Right lobe of liver (tissue), 6 donors: Measurements from ENCODE around the gene PXDN. TPM values are rescaled to one million over a fixed set of nuclear protein-coding genes. Genes with fewer than 3 reads are reported as not detected.

Source experiments
- ATAC-seq, 4 donors: fragments of 200-7000 bp; cut with Tn5 transposase; one replicate each; pipeline ENCODE4 v1.9.1; 2020; ENCODE audit warnings: mild to moderate bottlenecking in 4 of 4, moderate library complexity in 4 of 4
- DNase-seq, 3 donors: peaks; one replicate each; pipeline ENCODE4 v3.0.0-alpha.2; 2020
- H3K27ac ChIP-seq, 3 donors: fragments of 200-600 bp; one replicate each; pipeline ENCODE4 v1.8.0; 2022
- H3K27me3 ChIP-seq, 2 donors: fragments of 200-600 bp; one replicate each; pipeline ENCODE4 v1.8.0; 2022
- H3K36me3 ChIP-seq, 4 donors: fragments of 200-600 bp; sonication (generic) in 1 of 4; one replicate each; pipeline versions ENCODE4 v1.5.1 to v1.8.0; 2017 to 2022; ENCODE audit warnings: control low read depth in 1 of 4
- H3K4me1 ChIP-seq, 4 donors: fragments of 200-600 bp; sonication (generic) in 1 of 4; one replicate each; pipeline versions ENCODE4 v1.5.1 to v1.8.0; 2017 to 2022; ENCODE audit warnings: control low read depth in 1 of 4
- H3K4me3 ChIP-seq, 3 donors: fragments of 200-600 bp; one replicate each; pipeline ENCODE4 v1.8.0; 2022
- H3K9me3 ChIP-seq, 4 donors: fragments of 200-600 bp; sonication (generic) in 1 of 4; one replicate each; pipeline versions ENCODE4 v1.5.1 to v1.8.0; 2017 to 2022; ENCODE audit warnings: control low read depth in 1 of 4
- POLR2A ChIP-seq: fragments of 450-650 bp; IDR thresholded peaks from one replicate; pipeline ENCODE4 v1.6.1; 2017; ENCODE audit warnings: antibody characterized with exemption, mild to moderate bottlenecking
- WGBS: methylation state at CpG from one replicate; pipeline ENCODE4 v1.1.6; 2018; ENCODE audit warnings: low coverage, low lambda C conversion rate; ENCODE audit not compliant: insufficient coverage; ENCODE audit errors: missing lambda C conversion rate; 5-methylcytosine and 5-hydroxymethylcytosine counted together
- intact Hi-C, 2 donors: fragments of 100-400 bp; cut with DNase I; formaldehyde crosslinking; loops; one replicate each; pipeline versions ENCODE4 v1.11.2 to v1.14.1; 2022
- total RNA-seq, 6 experiments: library from RNA; depleted of rRNA in 2 of 6; stranded (reverse); fragments of >200 nt in 2 of 6; fragmentation: NEBNext Ultra II Directional in 3 of 6; extraction: Animal tissue kit (Norgen Biotek cat#: 25700) in 3 of 6; gene quantifications; one replicate each; pipeline versions ENCODE4 v1.1.0 to v1.2.4, GENCODE V29; 2016 to 2023
- TF ChIP-seq, protein P1 (sequence below), 4 donors: fragments of 200-600 bp in 3 of 4; fragments of 450-650 bp in 1 of 4; IDR thresholded peaks; one replicate each; pipeline versions ENCODE4 v1.5.1 to v1.8.0; 2016 to 2022; ENCODE audit warnings: antibody characterized with exemption in 4 of 4, mild to moderate bottlenecking in 2 of 4
- donor health status: DM: no; HTN: yes; CAD: no.
- donor health status: DM: no; HTN: no; CAD: no.
- donor health status: DM: no; HTN: no; CAD: no.
- donor health status: DM: no; HTN: yes; CAD: no.
- donor health status: DM: no; HTN: yes; CAD: no.

Gene PXDN
- total RNA-seq, 6 experiments from 2014 or later: 5.5 to 21.0 (median 11.4) TPM

- no peak for DNase-seq
Measured at GRCh38 chr2:1621501-1621900, 122.8 kb downstream of the PXDN start.

GRCh38 chr2:1621041-1621440 lies 123.3 kb downstream of the PXDN start:
- Histone ChIP-seq H3K4me3 (no peak overlapping the region), H3K9me3 (no peaks in the 10 kb centered on the region), H3K27me3 (no peaks in the 10 kb centered on the region), H3K4me1 (no peaks in the 10 kb centered on the region), H3K27ac (no peak overlapping the region), H3K36me3 (no peaks in the 10 kb centered on the region)
- 60% methylated on average over 7 of the region's 11 CpGs for WGBS
- intact Hi-C loops: no loop called here
- DNase-seq (no peak), ATAC-seq (no peak)
- no peak for TF ChIP-seq POLR2A
- TF ChIP-seq, protein P1, sequence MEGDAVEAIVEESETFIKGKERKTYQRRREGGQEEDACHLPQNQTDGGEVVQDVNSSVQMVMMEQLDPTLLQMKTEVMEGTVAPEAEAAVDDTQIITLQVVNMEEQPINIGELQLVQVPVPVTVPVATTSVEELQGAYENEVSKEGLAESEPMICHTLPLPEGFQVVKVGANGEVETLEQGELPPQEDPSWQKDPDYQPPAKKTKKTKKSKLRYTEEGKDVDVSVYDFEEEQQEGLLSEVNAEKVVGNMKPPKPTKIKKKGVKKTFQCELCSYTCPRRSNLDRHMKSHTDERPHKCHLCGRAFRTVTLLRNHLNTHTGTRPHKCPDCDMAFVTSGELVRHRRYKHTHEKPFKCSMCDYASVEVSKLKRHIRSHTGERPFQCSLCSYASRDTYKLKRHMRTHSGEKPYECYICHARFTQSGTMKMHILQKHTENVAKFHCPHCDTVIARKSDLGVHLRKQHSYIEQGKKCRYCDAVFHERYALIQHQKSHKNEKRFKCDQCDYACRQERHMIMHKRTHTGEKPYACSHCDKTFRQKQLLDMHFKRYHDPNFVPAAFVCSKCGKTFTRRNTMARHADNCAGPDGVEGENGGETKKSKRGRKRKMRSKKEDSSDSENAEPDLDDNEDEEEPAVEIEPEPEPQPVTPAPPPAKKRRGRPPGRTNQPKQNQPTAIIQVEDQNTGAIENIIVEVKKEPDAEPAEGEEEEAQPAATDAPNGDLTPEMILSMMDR (IDR thresholded peaks at IDR 0.05): no peak

More at GRCh38 chr2:1621501-1621900, 122.8 kb downstream of the PXDN start:
- ATAC-seq: no peak
- WGBS: 79% methylated on average over 8 of the region's 13 CpGs
- Histone ChIP-seq H3K27me3 (no peaks in the 10 kb centered on the region), H3K9me3 (no peaks in the 10 kb centered on the region), H3K4me1 (no peaks in the 10 kb centered on the region), H3K27ac (no peak overlapping the region), H3K4me3 (no peak overlapping the region), H3K36me3 (no peaks in the 10 kb centered on the region)
- intact Hi-C loops: no loop called here
- TF ChIP-seq POLR2A: no peak
- TF ChIP-seq, protein P1 (IDR thresholded peaks at IDR 0.05): no peak

DNA sequence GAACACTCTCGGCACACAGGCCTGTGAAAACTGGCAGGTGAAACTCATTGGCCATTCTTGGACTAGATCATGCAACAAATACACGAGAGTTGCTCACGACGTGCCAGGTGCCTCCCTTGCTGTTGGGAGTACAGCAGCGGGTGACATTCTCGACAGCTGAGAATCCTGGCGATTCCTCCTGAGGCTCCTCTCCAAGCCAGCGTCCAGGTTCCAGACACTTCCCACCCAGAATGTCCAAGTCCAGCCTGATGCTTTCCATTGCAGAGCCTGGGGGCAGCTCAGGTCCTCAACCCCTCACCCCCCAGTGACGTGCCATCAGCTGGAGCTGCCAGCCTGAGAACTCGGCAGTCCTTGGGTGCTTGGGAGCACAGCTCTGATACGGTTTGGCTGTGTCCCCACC lies 124.2 kb downstream of the PXDN start:
- no peaks in the 10 kb centered on the region for H3K4me1 ChIP-seq
- no peak for DNase-seq
- no peak for ATAC-seq
- H3K36me3 ChIP-seq: no peaks in the 10 kb centered on the region
- no peaks in the 10 kb centered on the region for H3K9me3 ChIP-seq
- H3K4me3 ChIP-seq: no peak overlapping the region
- TF ChIP-seq, protein P1 (IDR thresholded peaks at IDR 0.05): no peak
- TF ChIP-seq POLR2A: no peak
- intact Hi-C loops: no loop called here
- H3K27me3 ChIP-seq: no peaks in the 10 kb centered on the region
- 87% methylated on average over 6 of the region's 11 CpGs for WGBS
- H3K27ac ChIP-seq: no peak overlapping the region

DNA sequence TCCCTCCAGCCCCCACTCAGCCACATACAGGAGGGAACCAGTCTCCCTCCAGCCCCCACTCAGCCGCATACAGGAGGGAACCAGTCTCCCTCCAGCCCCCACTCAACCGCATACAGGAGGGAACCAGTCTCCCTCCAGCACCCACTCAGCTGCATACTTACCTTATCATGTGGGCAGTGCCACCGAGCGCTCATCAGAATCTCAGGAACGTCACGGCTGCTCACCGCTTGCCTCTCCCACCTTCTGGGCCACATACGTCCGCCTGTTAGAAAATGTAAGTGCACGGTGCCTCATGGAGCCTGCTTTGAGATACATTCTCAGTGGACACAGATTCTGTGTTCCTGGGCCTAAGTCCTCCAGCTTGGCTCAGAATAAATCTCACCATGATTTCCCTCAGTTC lies 124.8 kb downstream of the PXDN start:
- intact Hi-C loops: no loop called here
- DNase-seq: no peak

More for the DNA sequence above, 124.8 kb downstream of the PXDN start:
- Histone ChIP-seq H3K27ac (no peak overlapping the region), H3K36me3 (no peaks in the 10 kb centered on the region), H3K4me1 (no peaks in the 10 kb centered on the region), H3K4me3 (no peak overlapping the region), H3K9me3 (no peaks in the 10 kb centered on the region), H3K27me3 (no peaks in the 10 kb centered on the region)
- TF ChIP-seq POLR2A: no peak
- TF ChIP-seq, protein P1 (IDR thresholded peaks at IDR 0.05): no peak
- no peak for ATAC-seq
- WGBS: 95% methylated on average over 9 of the region's 10 CpGs
